ENCODE data around the gene FBH1.

- TF ChIP-seq CTCF (conservative IDR thresholded peaks at IDR 0.05 in 1 of 2, IDR thresholded peaks at IDR 0.05 in 1 of 2; ENCODE audit: extremely low read depth in 1 of 2, insufficient read depth in 1 of 2, low read depth in 1 of 2, low read length in 2 of 2) (no peak), EZH2 (IDR thresholded peaks at IDR 0.05; ENCODE audit: borderline replicate concordance, low read length) (no peak)
Observed at GRCh38 chr10:5896208-5897052, 6.4 kb downstream of the FBH1 start.
